Caco-2 (cell line): ENCODE measurements around the gene PLB1. TPM values are rescaled to one million over a fixed set of nuclear protein-coding genes. Genes with fewer than 3 reads are reported as not detected.
A peak's percentile ranks its signal among the peaks of the same experiment; 100 is the strongest.

Experiments
- BruUV-seq: library from RNA; stranded (reverse); fragments of 400-500 nt; replicated peaks from 2 replicates; lab custom pipeline; 2021; lab: Mats Ljungman, UMichigan
- CTCF ChIA-PET: fragments of 300-600 bp; sonication (Branson Sonifier 250); formaldehyde crosslinking; loops from one replicate; lab custom pipeline; 2022; ENCODE audit warnings: antibody characterized with exemption; lab: Charles Lee
- POLR2A ChIA-PET: fragments of 300-600 bp; sonication (Branson Sonifier 250); formaldehyde crosslinking; loops from one replicate; lab custom pipeline; 2022; ENCODE audit warnings: antibody characterized with exemption; lab: Charles Lee
- DNase-seq, 2 experiments: peaks; one replicate each; pipeline versions ENCODE4 v3.0.0 to v3.0.0-alpha.2; 2020 to 2022
- H3K27me3 ChIP-seq: replicated peaks from 2 replicates; pipeline ENCODE4 v1.6.0; 2011; ENCODE audit warnings: low read length; ENCODE audit not compliant: control insufficient read depth, insufficient read depth
- H3K36me3 ChIP-seq: 2 replicates; pipeline ENCODE4 v1.5.1; 2011; ENCODE audit warnings: low read length; ENCODE audit not compliant: control insufficient read depth, insufficient read depth
- H3K4me1 ChIP-seq: fragments of 250-450 bp; sonication (Bioruptor Pico); 2 replicates; pipeline ENCODE4 v1.5.1; 2020; ENCODE audit warnings: mild to moderate bottlenecking
- H3K4me3 ChIP-seq: 2 replicates; pipeline ENCODE4 v1.5.1; 2011; ENCODE audit warnings: low read depth, mild to moderate bottlenecking, control low read depth, low read length
- H3K9me3 ChIP-seq: fragments of 250-450 bp; sonication (Bioruptor Pico); 2 replicates; pipeline ENCODE4 v1.5.1; 2020; ENCODE audit warnings: mild to moderate bottlenecking, moderate library complexity
- H3K27ac Mint-ChIP-seq: one replicate; pipeline ENCODE4 v1.8.0; 2022; ENCODE audit warnings: mixed read lengths; ENCODE audit not compliant: unreplicated experiment
- H3K27me3 Mint-ChIP-seq: one replicate; pipeline ENCODE4 v1.8.0; 2022; ENCODE audit warnings: mixed read lengths; ENCODE audit not compliant: insufficient read depth, unreplicated experiment
- H3K36me3 Mint-ChIP-seq: one replicate; pipeline ENCODE4 v1.8.0; 2022; ENCODE audit warnings: mild to moderate bottlenecking, mixed read lengths; ENCODE audit not compliant: insufficient read depth, unreplicated experiment
- H3K4me1 Mint-ChIP-seq: one replicate; pipeline ENCODE4 v1.8.0; 2022; ENCODE audit warnings: low read depth, mixed read lengths; ENCODE audit not compliant: unreplicated experiment
- H3K4me3 Mint-ChIP-seq: one replicate; pipeline ENCODE4 v1.8.0; 2022; ENCODE audit warnings: mild to moderate bottlenecking, moderate library complexity, mixed read lengths; ENCODE audit not compliant: unreplicated experiment
- H3K9me3 Mint-ChIP-seq: one replicate; pipeline ENCODE4 v1.8.0; 2022; ENCODE audit warnings: mixed read lengths; ENCODE audit not compliant: unreplicated experiment
- CTCF ChIP-seq, 2 experiments: fragments of 200-600 bp in 1 of 2; IDR thresholded peaks; 1 replicate in 1 of 2; 2 replicates in 1 of 2; pipeline versions ENCODE4 v1.5.1 to v1.8.0; 2011 to 2022; ENCODE audit warnings: antibody characterized with exemption in 1 of 2, control low read depth in 1 of 2, inconsistent platforms in 1 of 2, low read depth in 1 of 2, low read length in 1 of 2, mild to moderate bottlenecking in 1 of 2, moderate library complexity in 1 of 2; ENCODE audit not compliant: insufficient read depth in 1 of 2, severe bottlenecking in 1 of 2, unreplicated experiment in 1 of 2
- intact Hi-C: fragments of 100-400 bp; cut with micrococcal nuclease; formaldehyde crosslinking; loops from one replicate; pipeline ENCODE4 v1.10.0; 2022; ENCODE audit not compliant: unreplicated experiment
- total RNA-seq: library from RNA; stranded (reverse); gene quantifications from 2 replicates; pipeline ENCODE4 v1.2.3, GENCODE V29; 2022

The PLB1 gene
- total RNA-seq, 1 experiment from 2014 or later, result 2.8 TPM

GRCh38 chr2:28642796-28643195 lies 146.9 kb downstream of the PLB1 start:
- ChIA-PET CTCF (interaction anchor here (0.6 kb wide), 1 partner anchor 890 kb away, joined by 3 read pairs; no protein-coding TSS in a partner anchor), POLR2A (no interaction called here)
- Mint-ChIP-seq H3K4me1 (peaks cover 22% of the 10 kb centered on the region), H3K36me3 (no peaks in the 10 kb centered on the region), H3K4me3 (no peak overlapping the region), H3K9me3 (no peaks in the 10 kb centered on the region), H3K27me3 (no peaks in the 10 kb centered on the region), H3K27ac (peak overlapping the region; percentile 36)
- H3K9me3 ChIP-seq, result no peaks in the 10 kb centered on the region
- no peak for TF ChIP-seq CTCF (IDR thresholded peaks at IDR 0.05; ENCODE audit: insufficient read depth in 1 of 2, low read depth in 1 of 2, low read length in 1 of 2, severe bottlenecking in 1 of 2, unreplicated experiment in 1 of 2)
- H3K4me1 ChIP-seq, result peaks cover 23% of the 10 kb centered on the region
- no peak overlapping the region for H3K4me3 ChIP-seq
- no peaks in the 10 kb centered on the region for H3K36me3 ChIP-seq
- BruUV-seq, result no TSS peak
- no peaks in the 10 kb centered on the region for H3K27me3 ChIP-seq
- intact Hi-C loops, result no loop called here
- DNase-seq, result no peak

DNA sequence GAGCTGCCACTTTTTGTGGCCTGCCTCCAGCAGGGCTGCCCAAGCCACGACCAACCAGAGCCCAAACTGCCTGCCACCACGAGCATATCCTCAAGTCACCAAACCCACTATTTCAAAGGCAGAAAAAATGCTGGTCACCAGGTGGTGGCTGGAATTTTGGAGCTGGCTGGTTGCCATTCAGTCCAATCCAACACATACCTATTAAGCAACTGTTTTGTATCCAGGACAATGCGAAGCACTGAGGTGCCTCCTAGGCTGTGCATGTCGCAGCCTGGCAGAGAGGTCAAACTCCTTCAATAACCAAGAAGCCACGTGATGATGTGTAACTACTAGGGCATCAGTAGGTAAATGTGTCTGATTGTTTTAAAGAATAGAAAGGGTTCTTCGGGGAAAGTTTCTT lies 147.5 kb downstream of the PLB1 start:
- Mint-ChIP-seq H3K4me3 (no peak overlapping the region), H3K4me1 (peaks cover 27% of the 10 kb centered on the region), H3K27me3 (no peaks in the 10 kb centered on the region), H3K36me3 (no peaks in the 10 kb centered on the region), H3K9me3 (no peaks in the 10 kb centered on the region), H3K27ac (peak overlapping the region; percentile 36)
- CTCF ChIA-PET, result interaction anchor here (0.6 kb wide), 1 partner anchor 891 kb away, joined by 3 read pairs; no protein-coding TSS in a partner anchor
- Histone ChIP-seq H3K4me3 (no peak overlapping the region), H3K27me3 (no peaks in the 10 kb centered on the region), H3K9me3 (no peaks in the 10 kb centered on the region), H3K4me1 (peaks cover 28% of the 10 kb centered on the region), H3K36me3 (no peaks in the 10 kb centered on the region)
- intact Hi-C loops, result no loop called here
- DNase-seq, result no peak
- POLR2A ChIA-PET, result no interaction called here
- TF ChIP-seq CTCF (IDR thresholded peaks at IDR 0.05; ENCODE audit: insufficient read depth in 1 of 2, low read depth in 1 of 2, low read length in 1 of 2, severe bottlenecking in 1 of 2, unreplicated experiment in 1 of 2), result no peak
- no TSS peak for BruUV-seq

DNA sequence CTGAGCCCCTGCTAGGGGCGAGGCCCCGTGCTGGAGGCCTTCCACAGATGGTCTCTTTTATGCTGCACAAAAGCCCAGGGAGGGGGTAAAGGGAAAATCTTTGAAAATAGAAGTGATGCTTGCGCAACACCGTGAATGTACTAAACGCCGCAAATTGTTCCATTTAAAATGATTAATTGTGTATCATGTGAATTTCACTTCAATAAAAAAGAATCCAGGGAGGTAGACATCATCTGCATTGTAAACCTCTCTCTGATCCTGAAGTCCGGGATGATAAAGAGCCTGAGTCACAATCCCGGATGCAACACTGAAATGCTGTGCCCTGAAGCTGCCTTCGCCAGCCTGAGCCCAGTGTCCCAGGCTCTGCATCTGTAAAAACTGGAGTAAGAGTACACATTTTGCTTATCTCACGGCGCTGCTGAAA lies 148.1 kb downstream of the PLB1 start:
- Histone ChIP-seq H3K4me3 (no peak overlapping the region), H3K4me1 (peaks cover 33% of the 10 kb centered on the region), H3K9me3 (no peaks in the 10 kb centered on the region), H3K27me3 (no peaks in the 10 kb centered on the region), H3K36me3 (no peaks in the 10 kb centered on the region)
- DNase-seq, result no peak
- Mint-ChIP-seq H3K27me3 (no peaks in the 10 kb centered on the region), H3K4me3 (no peak overlapping the region), H3K36me3 (no peaks in the 10 kb centered on the region), H3K4me1 (peaks cover 32% of the 10 kb centered on the region), H3K27ac (no peak overlapping the region), H3K9me3 (no peaks in the 10 kb centered on the region)
- CTCF ChIA-PET, result no interaction called here
- POLR2A ChIA-PET, result no interaction called here
- no TSS peak for BruUV-seq
- intact Hi-C loops, result no loop called here
- no peak for TF ChIP-seq CTCF (IDR thresholded peaks at IDR 0.05; ENCODE audit: insufficient read depth in 1 of 2, low read depth in 1 of 2, low read length in 1 of 2, severe bottlenecking in 1 of 2, unreplicated experiment in 1 of 2)
